H1 (cell line): ENCODE measurements around the gene MOK. TPM values are rescaled to one million over a fixed set of nuclear protein-coding genes. Genes with fewer than 3 reads are reported as not detected.

Experiments
- CTCF ChIA-PET: fragments of 300-600 bp; sonication (Branson Sonifier 250); formaldehyde crosslinking; loops from one replicate; lab custom pipeline; 2021; ENCODE audit not compliant: partially characterized antibody; lab: Charles Lee
- POLR2A ChIA-PET: fragments of 300-600 bp; sonication (Branson Sonifier 250); formaldehyde crosslinking; loops from one replicate; lab custom pipeline; 2021; ENCODE audit warnings: inconsistent platforms; ENCODE audit not compliant: partially characterized antibody; lab: Charles Lee
- DNase-seq, 2 experiments: peaks; one replicate each; pipeline versions ENCODE4 v3.0.0 to v3.0.0-alpha.2; 2010 to 2022; ENCODE audit warnings: low spot score in 2 of 2, low read depth in 1 of 2, mixed read lengths in 1 of 2
- FAIRE-seq: peaks from 2 replicates; lab custom pipeline; 2011; peaks lifted over from hg19 to GRCh38; lab: Jason Lieb, UNC
- H2AFZ ChIP-seq: 2 replicates; pipeline ENCODE4 v1.8.1; 2012; ENCODE audit warnings: low read length, inconsistent platforms
- H2AK5ac ChIP-seq: 2 replicates; pipeline ENCODE4 v1.6.1; 2013; ENCODE audit warnings: low read depth, low read length
- H2BK120ac ChIP-seq: replicated peaks from 2 replicates; pipeline ENCODE3; 2013; ENCODE audit warnings: low read depth, low read length, inconsistent platforms
- H2BK12ac ChIP-seq: 2 replicates; pipeline ENCODE4 v1.6.1; 2013; ENCODE audit warnings: low read depth, low read length
- H2BK15ac ChIP-seq: 2 replicates; pipeline ENCODE4 v1.6.1; 2013; ENCODE audit warnings: low read length
- H2BK20ac ChIP-seq: 2 replicates; pipeline ENCODE4 v1.6.1; 2013; ENCODE audit warnings: low read length
- H2BK5ac ChIP-seq: 2 replicates; pipeline ENCODE4 v1.6.1; 2013; ENCODE audit warnings: low read depth, low read length
- H3K14ac ChIP-seq: 2 replicates; pipeline ENCODE4 v1.6.1; 2013; ENCODE audit warnings: inconsistent platforms; ENCODE audit not compliant: insufficient read length
- H3K18ac ChIP-seq: 2 replicates; pipeline ENCODE4 v1.6.1; 2013; ENCODE audit warnings: low read length; ENCODE audit errors: extremely low read depth
- H3K23ac ChIP-seq: 2 replicates; pipeline ENCODE4 v1.6.1; 2013; ENCODE audit warnings: inconsistent platforms; ENCODE audit not compliant: insufficient read length
- H3K23me2 ChIP-seq: 2 replicates; pipeline ENCODE4 v1.6.1; 2013; ENCODE audit warnings: low read depth, low read length
- H3K27ac ChIP-seq: 2 replicates; pipeline ENCODE4 v1.6.1; 2011; ENCODE audit warnings: low read depth, low read length, inconsistent platforms
- H3K27me3 ChIP-seq, 4 experiments: replicated peaks in 1 of 4; 1 replicate in 1 of 4; 2 replicates in 3 of 4; pipeline versions ENCODE4 v1.6.1 to v1.8.1; 2011 to 2013; ENCODE audit warnings: low read length in 3 of 4, mild to moderate bottlenecking in 3 of 4, inconsistent platforms in 2 of 4, mixed read lengths in 2 of 4, moderate library complexity in 1 of 4; ENCODE audit not compliant: control insufficient read depth in 3 of 4, insufficient read depth in 3 of 4; ENCODE audit errors: extremely low read depth in 1 of 4
- H3K36me3 ChIP-seq, 4 experiments: 2 replicates each; pipeline versions ENCODE4 v1.6.1 to v1.8.1; 2011 to 2013; ENCODE audit warnings: mild to moderate bottlenecking in 4 of 4, low read length in 3 of 4, moderate library complexity in 2 of 4, control low read depth in 1 of 4, inconsistent platforms in 1 of 4; ENCODE audit not compliant: insufficient read depth in 4 of 4, control insufficient read depth in 2 of 4
- H3K4ac ChIP-seq: replicated peaks from 2 replicates; pipeline ENCODE3; 2013; ENCODE audit warnings: low read length, low read depth, mixed read lengths, inconsistent platforms; ENCODE audit not compliant: insufficient read length
- H3K4me1 ChIP-seq, 4 experiments: replicated peaks in 1 of 4; 1 replicate in 1 of 4; 2 replicates in 3 of 4; pipeline versions ENCODE4 v1.6.1 to v1.8.1; 2011 to 2013; ENCODE audit warnings: low read length in 3 of 4, inconsistent platforms in 2 of 4, mixed read lengths in 1 of 4; ENCODE audit not compliant: insufficient read depth in 4 of 4, control insufficient read depth in 3 of 4
- H3K4me2 ChIP-seq, 2 experiments: 2 replicates each; pipeline versions ENCODE4 v1.6.1 to v1.8.1; 2011 to 2013; ENCODE audit warnings: low read depth in 2 of 2, low read length in 2 of 2, control low read depth in 1 of 2, inconsistent platforms in 1 of 2, mild to moderate bottlenecking in 1 of 2; ENCODE audit not compliant: insufficient read depth in 1 of 2
- H3K4me3 ChIP-seq, 4 experiments: fragments of 200-600, 300-600 bp in 1 of 4; sonication (generic), shearing (Covaris generic), sonication (Bioruptor Twin) in 1 of 4; 2 replicates each; pipeline versions ENCODE4 v1.5.1 to v1.8.1; 2011 to 2016; ENCODE audit warnings: low read length in 4 of 4, low read depth in 3 of 4, control low read depth in 2 of 4, inconsistent platforms in 2 of 4, mild to moderate bottlenecking in 2 of 4, mixed read lengths in 1 of 4, moderate library complexity in 1 of 4; ENCODE audit not compliant: insufficient read depth in 2 of 4; ENCODE audit errors: extremely low read depth in 1 of 4
- H3K56ac ChIP-seq: replicated peaks from 2 replicates; pipeline ENCODE3; 2013; ENCODE audit warnings: low read depth, mild to moderate bottlenecking, mixed read lengths, low read length, inconsistent platforms; ENCODE audit not compliant: insufficient read length
- H3K79me1 ChIP-seq: 2 replicates; pipeline ENCODE4 v1.6.1; 2013; ENCODE audit warnings: low read depth, low read length, control low read depth
- H3K79me2 ChIP-seq, 2 experiments: 2 replicates each; pipeline versions ENCODE4 v1.6.1 to v1.8.1; 2012 to 2013; ENCODE audit warnings: low read length in 2 of 2, mild to moderate bottlenecking in 2 of 2, inconsistent platforms in 1 of 2; ENCODE audit not compliant: insufficient read depth in 2 of 2, control insufficient read depth in 1 of 2
- H3K9ac ChIP-seq, 4 experiments: replicated peaks in 1 of 4; 1 replicate in 1 of 4; 2 replicates in 3 of 4; pipeline versions ENCODE4 v1.6.1 to v1.8.1; 2011 to 2013; ENCODE audit warnings: low read depth in 3 of 4, low read length in 3 of 4, control low read depth in 2 of 4, mild to moderate bottlenecking in 2 of 4, moderate library complexity in 2 of 4, inconsistent platforms in 1 of 4; ENCODE audit errors: extremely low read depth in 1 of 4
- H3K9me3 ChIP-seq, 2 experiments: 2 replicates each; pipeline versions ENCODE4 v1.6.1 to v1.8.1; 2012 to 2013; ENCODE audit warnings: mild to moderate bottlenecking in 2 of 2, moderate library complexity in 2 of 2, control low read depth in 1 of 2, inconsistent platforms in 1 of 2, low read depth in 1 of 2, low read length in 1 of 2, mixed read lengths in 1 of 2; ENCODE audit not compliant: insufficient read depth in 2 of 2
- H4K20me1 ChIP-seq, 2 experiments: replicated peaks in 1 of 2; 2 replicates each; pipeline versions ENCODE3 to v1.8.1; 2011 to 2013; ENCODE audit warnings: inconsistent platforms in 2 of 2, low read length in 2 of 2, mild to moderate bottlenecking in 1 of 2; ENCODE audit not compliant: insufficient read depth in 2 of 2, control insufficient read depth in 1 of 2
- H4K5ac ChIP-seq: 2 replicates; pipeline ENCODE4 v1.6.1; 2013; ENCODE audit warnings: low read length, low read depth, mixed read lengths, inconsistent platforms; ENCODE audit not compliant: insufficient read length
- H4K8ac ChIP-seq: 2 replicates; pipeline ENCODE4 v1.8.0; 2013; ENCODE audit warnings: mild to moderate bottlenecking, moderate library complexity, low read length, inconsistent platforms; ENCODE audit not compliant: insufficient read depth; ENCODE audit errors: extremely low read depth
- H4K91ac ChIP-seq: replicated peaks from 2 replicates; pipeline ENCODE3; 2013; ENCODE audit warnings: low read length, mixed read lengths, inconsistent platforms; ENCODE audit not compliant: insufficient read length
- EZH2 ChIP-seq: fragments of 200-600 bp; sonication (generic); IDR thresholded peaks from 2 replicates; pipeline ENCODE4 v1.7.1; 2012; ENCODE audit warnings: low read depth, mild to moderate bottlenecking, moderate library complexity, low read length, inconsistent platforms; ENCODE audit not compliant: severe bottlenecking
- TCF12 ChIP-seq: IDR thresholded peaks from 2 replicates; pipeline ENCODE4 v1.6.1; 2011; ENCODE audit warnings: low read depth, mild to moderate bottlenecking, low read length
- WGBS, 2 experiments: shearing (Covaris generic) in 1 of 2; methylation state at CpG; one replicate each; pipeline versions ENCODE4 v1.1.6 to v1.1.7; 2013 to 2015; ENCODE audit warnings: low lambda C conversion rate in 2 of 2, mixed read lengths in 2 of 2, inconsistent platforms in 1 of 2, low coverage in 1 of 2, missing lambda C conversion rate in 1 of 2; ENCODE audit not compliant: insufficient replicate concordance in 2 of 2, insufficient coverage in 1 of 2, insufficient read length in 1 of 2; ENCODE audit errors: extremely low coverage in 1 of 2, missing lambda C conversion rate in 1 of 2; 5-methylcytosine and 5-hydroxymethylcytosine counted together
- polyA plus RNA-seq, 7 experiments: library from polyadenylated mRNA; depleted of rRNA in 3 of 7; stranded (reverse) in 5 of 7; unstranded in 2 of 7; fragments of >200 nt in 5 of 7; fragments of 200-250 nt in 2 of 7; gene quantifications; 1 replicate in 5 of 7; 2 replicates in 1 of 7; 4 replicates in 1 of 7; pipeline versions ENCODE4 v1.2.1 to v1.2.3, GENCODE V29; 2011 to 2013; ENCODE audit warnings: missing spikeins in 2 of 7, mixed read lengths in 2 of 7
- total RNA-seq: library from RNA; stranded (reverse); fragmentation: NEBNext Ultra II Directional; extraction: Animal tissue kit (Norgen Biotek cat#: 25700); gene quantifications from 2 replicates; pipeline ENCODE4 v1.2.1, GENCODE V29; 2021

Gene MOK
- total and polyA plus RNA-seq, 2 of the 8 experiments (the other 6 are each of a cell fraction or from before 2014, with no cell fraction given): 2.1 to 2.5 TPM

GRCh38 chr14:102256716-102257115 lies 48.2 kb downstream of the MOK start:
- no peak overlapping the region for H2AK5ac ChIP-seq
- H3K79me2 ChIP-seq: no peaks in the 10 kb centered on the region
- H3K14ac ChIP-seq: no peak overlapping the region
- no peaks in the 10 kb centered on the region; a peak in 1 of 7 replicates for H3K4me1 ChIP-seq
- no peak overlapping the region for H4K8ac ChIP-seq
- H3K56ac ChIP-seq: no peak overlapping the region
- H3K23ac ChIP-seq: no peak overlapping the region
- no peaks in the 10 kb centered on the region for H3K9me3 ChIP-seq
- H2BK12ac ChIP-seq: no peak overlapping the region
- no peak overlapping the region for H3K27ac ChIP-seq
- H3K36me3 ChIP-seq: no peaks in the 10 kb centered on the region
- CTCF ChIA-PET: interaction anchor here (1.0 to 1.4 kb wide), 5 partner anchors 8 to 230 kb away, joined by 3 read pairs; no protein-coding TSS in a partner anchor
- POLR2A ChIA-PET: interaction anchor here (0.6 kb wide), 1 partner anchor 1820 kb away, joined by 3 read pairs; no protein-coding TSS in a partner anchor
- no peak overlapping the region for H2AFZ ChIP-seq
- DNase-seq (no peak), FAIRE-seq (no peak)
- H3K79me1 ChIP-seq: no peaks in the 10 kb centered on the region
- no peak overlapping the region for H2BK20ac ChIP-seq
- H2BK5ac ChIP-seq: no peak overlapping the region
- no peaks in the 10 kb centered on the region for H3K23me2 ChIP-seq
- no peaks in the 10 kb centered on the region; a peak in 1 of 7 replicates for H3K27me3 ChIP-seq
- no peak overlapping the region for H4K91ac ChIP-seq
- H3K9ac ChIP-seq: no peak overlapping the region
- no peak overlapping the region for H2BK120ac ChIP-seq
- H3K4me3 ChIP-seq: no peak overlapping the region
- no peak overlapping the region for H2BK15ac ChIP-seq
- H3K4me2 ChIP-seq: no peak overlapping the region
- H3K4ac ChIP-seq: no peak overlapping the region
- no peak overlapping the region for H3K18ac ChIP-seq
- H4K5ac ChIP-seq: no peak overlapping the region
- 91% methylated on average over 9 of the region's 9 CpGs; no CpG with 5 or more reads in 1 of the 2 experiments for WGBS, 2 experiments
- no peaks in the 10 kb centered on the region for H4K20me1 ChIP-seq
- TF ChIP-seq TCF12 (no peak), EZH2 (no peak)
